ENCODE measurements around the gene COX7B2. TPM values are rescaled to one million over a fixed set of nuclear protein-coding genes. Genes with fewer than 3 reads are reported as not detected.

The COX7B2 gene
- total RNA-seq, 1 experiment from 2014 or later: 15.4 TPM

DNA sequence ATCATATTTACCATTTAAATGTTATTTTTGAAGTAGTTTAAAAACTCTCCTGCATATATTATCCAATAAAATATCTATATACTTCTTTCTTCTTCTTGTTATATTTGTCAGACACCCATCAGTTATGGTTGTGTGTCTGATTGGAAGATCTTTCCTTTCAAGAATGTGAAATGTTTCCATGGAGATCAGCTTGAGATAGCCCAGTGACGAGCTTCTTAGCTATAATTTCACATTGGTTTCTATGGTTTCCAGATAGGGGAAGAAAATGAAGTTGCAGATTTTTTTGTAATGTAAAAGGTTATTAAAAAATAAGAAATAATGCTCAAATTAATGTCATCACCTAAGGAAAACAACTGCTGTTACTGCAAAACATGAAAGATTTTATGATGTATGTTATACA lies 189.0 kb downstream of the COX7B2 start:
- intact Hi-C loops (cut with micrococcal nuclease; ENCODE audit: unreplicated experiment): no loop called here
- Histone ChIP-seq H3K4me1 (replicated peaks; ENCODE audit: insufficient read depth) (no peaks in the 10 kb centered on the region), H3K9me3 (ENCODE audit: insufficient read depth, low read depth) (no peaks in the 10 kb centered on the region), H3K9me2 (ENCODE audit: insufficient read depth) (no peaks in the 10 kb centered on the region), H3K27me3 (ENCODE audit: insufficient read depth, low read depth) (no peaks in the 10 kb centered on the region), H3F3A (ENCODE audit: insufficient read depth, low read depth) (no peaks in the 10 kb centered on the region), H3K4me2 (no peak overlapping the region), H3K27ac (no peak overlapping the region), H3K4me3 (no peak overlapping the region), H2AFZ (no peak overlapping the region), H4K20me1 (ENCODE audit: insufficient read depth) (no peaks in the 10 kb centered on the region), H3K79me2 (ENCODE audit: low read depth) (no peaks in the 10 kb centered on the region), H3K36me3 (ENCODE audit: low read depth) (no peaks in the 10 kb centered on the region)
- ChIA-PET CTCF (no interaction called here), POLR2A (ENCODE audit: unreplicated experiment) (no interaction called here)
- no peak for DNase-seq
- BruUV-seq (replicated peaks): no TSS peak
- TF ChIP-seq CTCF (conservative IDR thresholded peaks at IDR 0.05) (no peak), EZH2 (IDR thresholded peaks at IDR 0.05; ENCODE audit: low read depth) (no peak)

DNA sequence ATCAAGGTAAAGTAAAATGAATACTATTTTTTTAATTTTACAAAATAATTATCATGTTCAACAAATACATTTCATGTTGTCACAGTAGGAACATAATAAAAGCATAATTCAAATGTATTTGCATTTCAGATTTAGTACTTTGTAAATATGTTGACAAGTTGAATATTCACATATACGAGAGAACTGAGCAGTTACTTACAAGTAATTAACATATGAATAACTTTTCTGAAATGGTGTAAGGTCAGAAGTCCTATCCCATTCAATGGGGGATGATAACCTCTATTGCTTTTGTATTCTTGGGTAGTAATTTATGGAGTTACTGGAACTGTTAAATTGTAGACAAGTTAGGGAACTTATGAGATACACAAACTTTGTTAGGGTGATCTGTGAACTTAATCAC lies 191.1 kb downstream of the COX7B2 start:
- Histone ChIP-seq H3K27ac (no peak overlapping the region), H3K4me3 (no peak overlapping the region), H4K20me1 (ENCODE audit: insufficient read depth) (no peaks in the 10 kb centered on the region), H3K4me2 (no peak overlapping the region), H3K4me1 (replicated peaks; ENCODE audit: insufficient read depth) (no peaks in the 10 kb centered on the region), H3F3A (ENCODE audit: insufficient read depth, low read depth) (no peaks in the 10 kb centered on the region), H3K36me3 (ENCODE audit: low read depth) (no peaks in the 10 kb centered on the region), H3K79me2 (ENCODE audit: low read depth) (no peaks in the 10 kb centered on the region), H3K9me3 (ENCODE audit: insufficient read depth, low read depth) (no peaks in the 10 kb centered on the region), H3K9me2 (ENCODE audit: insufficient read depth) (no peaks in the 10 kb centered on the region), H3K27me3 (ENCODE audit: insufficient read depth, low read depth) (no peaks in the 10 kb centered on the region), H2AFZ (no peak overlapping the region)
- ChIA-PET CTCF (no interaction called here), POLR2A (ENCODE audit: unreplicated experiment) (interaction anchor here (0.6 kb wide), 1 partner anchor 515 kb away, joined by 4 read pairs; no protein-coding TSS in a partner anchor)
- intact Hi-C loops (cut with micrococcal nuclease; ENCODE audit: unreplicated experiment): no loop called here
- DNase-seq: no peak
- TF ChIP-seq EZH2 (IDR thresholded peaks at IDR 0.05; ENCODE audit: low read depth): no peak
- no peak for TF ChIP-seq CTCF (conservative IDR thresholded peaks at IDR 0.05)
- no TSS peak for BruUV-seq (replicated peaks)

- H3K9me2 ChIP-seq (ENCODE audit: insufficient read depth): no peaks in the 10 kb centered on the region
- H3K79me2 ChIP-seq (ENCODE audit: low read depth): no peaks in the 10 kb centered on the region
- no peaks in the 10 kb centered on the region for H3F3A ChIP-seq (ENCODE audit: insufficient read depth, low read depth)
- intact Hi-C loops (cut with micrococcal nuclease; ENCODE audit: unreplicated experiment): no loop called here
- no peaks in the 10 kb centered on the region for H4K20me1 ChIP-seq (ENCODE audit: insufficient read depth)
- H3K9me3 ChIP-seq (ENCODE audit: insufficient read depth, low read depth): no peaks in the 10 kb centered on the region
- H2AFZ ChIP-seq: no peak overlapping the region
- H3K4me2 ChIP-seq: no peak overlapping the region
- POLR2A ChIA-PET (ENCODE audit: unreplicated experiment): no interaction called here
- H3K4me1 ChIP-seq (replicated peaks; ENCODE audit: insufficient read depth): no peaks in the 10 kb centered on the region
- BruUV-seq (replicated peaks): no TSS peak
- CTCF ChIA-PET: no interaction called here
- no peak overlapping the region for H3K4me3 ChIP-seq
- no peak for TF ChIP-seq EZH2 (IDR thresholded peaks at IDR 0.05; ENCODE audit: low read depth)
- TF ChIP-seq CTCF (conservative IDR thresholded peaks at IDR 0.05): no peak
- H3K36me3 ChIP-seq (ENCODE audit: low read depth): no peaks in the 10 kb centered on the region
- DNase-seq: no peak
- H3K27me3 ChIP-seq (ENCODE audit: insufficient read depth, low read depth): no peaks in the 10 kb centered on the region
- H3K27ac ChIP-seq: no peak overlapping the region
Measured at GRCh38 chr4:46715468-46715867, 193.6 kb downstream of the COX7B2 start.
